CD4-positive, alpha-beta T cell treated with Interleukin-12 subunit alpha and Interleukin-12 subunit beta, for 1 hour (primary cell): ENCODE results near the gene TP63.

Source experiments
- DNase-seq: peaks from one replicate; pipeline ENCODE4 v3.0.0-alpha.2; 2020

Gene TP63

GRCh38 chr3:189941125-189941524 lies 309.9 kb downstream of the TP63 start:
- DNase-seq, result no peak

- no peak for DNase-seq
These were observed 310.5 kb downstream of the TP63 start for GRCh38 chr3:189941679-189942078.

GRCh38 chr3:189942948-189943347 lies 311.8 kb downstream of the TP63 start:
- DNase-seq, result no peak

GRCh38 chr3:189944285-189945145 lies 313.3 kb downstream of the TP63 start:
- DNase-seq, result no peak

GRCh38 chr3:189945935-189946709 lies 314.9 kb downstream of the TP63 start:
- no peak for DNase-seq
